Measurements from ENCODE around the gene CSRNP3.

Gene CSRNP3

DNA sequence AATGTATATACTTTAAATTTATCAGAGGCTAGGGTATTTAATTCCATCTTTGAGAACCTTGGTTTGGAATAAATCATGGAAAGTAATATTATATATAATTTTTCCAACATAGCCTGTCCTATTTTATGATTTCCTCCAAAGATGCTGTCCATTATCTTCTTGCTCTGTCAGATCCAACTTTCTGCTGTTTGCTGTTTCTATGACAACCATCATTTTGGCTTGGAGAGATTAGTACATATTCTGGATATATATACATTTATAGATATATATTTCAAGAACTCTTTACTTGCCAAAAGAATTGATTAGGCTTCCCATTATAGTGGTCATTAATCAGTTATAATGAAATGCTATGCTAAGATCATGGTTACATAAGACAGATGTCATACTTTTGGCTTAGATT is 31.3 kb downstream of the CSRNP3 start (continued):
- TF ChIP-seq, protein P1, sequence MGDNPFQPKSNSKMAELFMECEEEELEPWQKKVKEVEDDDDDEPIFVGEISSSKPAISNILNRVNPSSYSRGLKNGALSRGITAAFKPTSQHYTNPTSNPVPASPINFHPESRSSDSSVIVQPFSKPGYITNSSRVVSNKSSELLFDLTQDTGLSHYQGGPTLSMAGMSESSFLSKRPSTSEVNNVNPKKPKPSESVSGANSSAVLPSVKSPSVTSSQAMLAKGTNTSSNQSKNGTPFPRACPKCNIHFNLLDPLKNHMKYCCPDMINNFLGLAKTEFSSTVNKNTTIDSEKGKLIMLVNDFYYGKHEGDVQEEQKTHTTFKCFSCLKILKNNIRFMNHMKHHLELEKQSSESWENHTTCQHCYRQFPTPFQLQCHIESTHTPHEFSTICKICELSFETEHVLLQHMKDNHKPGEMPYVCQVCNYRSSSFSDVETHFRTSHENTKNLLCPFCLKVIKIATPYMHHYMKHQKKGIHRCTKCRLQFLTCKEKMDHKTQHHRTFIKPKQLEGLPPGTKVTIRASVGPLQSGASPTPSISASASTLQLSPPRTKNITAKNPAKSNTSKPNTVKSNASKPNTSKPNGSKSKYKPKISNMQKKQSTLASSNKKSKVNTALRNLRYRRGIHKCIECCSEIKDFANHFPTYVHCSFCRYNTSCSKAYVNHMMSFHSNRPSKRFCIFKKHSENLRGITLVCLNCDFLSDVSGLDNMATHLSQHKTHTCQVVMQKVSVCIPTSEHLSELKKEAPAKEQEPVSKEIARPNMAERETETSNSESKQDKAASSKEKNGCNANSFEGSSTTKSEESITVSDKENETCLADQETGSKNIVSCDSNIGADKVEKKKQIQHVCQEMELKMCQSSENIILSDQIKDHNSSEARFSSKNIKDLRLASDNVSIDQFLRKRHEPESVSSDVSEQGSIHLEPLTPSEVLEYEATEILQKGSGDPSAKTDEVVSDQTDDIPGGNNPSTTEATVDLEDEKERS (tag by site-specific recombination; IDR thresholded peaks at IDR 0.05), result no peak
- no peak for TF ChIP-seq ZNF623 (tag by site-specific recombination; IDR thresholded peaks at IDR 0.05)
- TF ChIP-seq, protein P2, sequence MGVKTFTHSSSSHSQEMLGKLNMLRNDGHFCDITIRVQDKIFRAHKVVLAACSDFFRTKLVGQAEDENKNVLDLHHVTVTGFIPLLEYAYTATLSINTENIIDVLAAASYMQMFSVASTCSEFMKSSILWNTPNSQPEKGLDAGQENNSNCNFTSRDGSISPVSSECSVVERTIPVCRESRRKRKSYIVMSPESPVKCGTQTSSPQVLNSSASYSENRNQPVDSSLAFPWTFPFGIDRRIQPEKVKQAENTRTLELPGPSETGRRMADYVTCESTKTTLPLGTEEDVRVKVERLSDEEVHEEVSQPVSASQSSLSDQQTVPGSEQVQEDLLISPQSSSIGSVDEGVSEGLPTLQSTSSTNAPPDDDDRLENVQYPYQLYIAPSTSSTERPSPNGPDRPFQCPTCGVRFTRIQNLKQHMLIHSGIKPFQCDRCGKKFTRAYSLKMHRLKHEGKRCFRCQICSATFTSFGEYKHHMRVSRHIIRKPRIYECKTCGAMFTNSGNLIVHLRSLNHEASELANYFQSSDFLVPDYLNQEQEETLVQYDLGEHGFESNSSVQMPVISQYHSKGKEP (tag by site-specific recombination; IDR thresholded peaks at IDR 0.05), result no peak

DNA sequence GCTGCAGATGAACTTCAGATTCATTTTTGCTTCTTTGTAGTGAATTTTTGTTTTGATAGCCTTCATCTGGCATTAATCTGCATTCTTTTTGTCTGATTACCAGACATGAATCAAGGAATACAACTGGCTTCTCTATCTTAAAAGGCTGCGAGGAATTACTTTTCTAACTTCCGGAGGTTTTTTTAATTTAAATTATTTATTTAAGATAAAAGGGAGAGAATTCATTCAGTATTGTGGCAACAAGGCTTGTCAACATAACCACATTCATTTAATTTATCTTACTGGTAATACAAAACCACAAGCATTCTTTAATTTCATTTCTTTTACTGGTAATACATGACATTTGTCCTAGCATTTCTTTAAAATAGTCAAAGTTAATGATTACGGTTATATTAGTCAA is 36.0 kb downstream of the CSRNP3 start:
- Histone ChIP-seq H3K4me1 (ENCODE audit: control insufficient read depth, insufficient read depth, low read length) (no peaks in the 10 kb centered on the region), H3K27ac (ENCODE audit: extremely low read depth, low read depth, low read length) (no peak overlapping the region), H3K36me3 (ENCODE audit: control insufficient read depth in 2 of 2, insufficient read depth in 1 of 2, low read length in 2 of 2) (no peaks in the 10 kb centered on the region), H3K9me3 (ENCODE audit: control insufficient read depth, insufficient read depth, low read depth, low read length) (no peaks in the 10 kb centered on the region), H3K4me3 (ENCODE audit: low read depth, low read length) (no peak overlapping the region)
- TF ChIP-seq ZNF677 (tag by site-specific recombination; IDR thresholded peaks at IDR 0.05), result no peak
- TF ChIP-seq OSR2 (tag by site-specific recombination; IDR thresholded peaks at IDR 0.05), result no peak
- TF ChIP-seq GLIS2 (tag by site-specific recombination; IDR thresholded peaks at IDR 0.05), result no peak
- no peak for TF ChIP-seq SALL2 (tag by site-specific recombination; IDR thresholded peaks at IDR 0.05; ENCODE audit: borderline replicate concordance)
- TF ChIP-seq ZNF830 (tag by site-specific recombination; IDR thresholded peaks at IDR 0.05; ENCODE audit: low read depth), result no peak
- TF ChIP-seq ZNF416 (tag by site-specific recombination; IDR thresholded peaks at IDR 0.05), result no peak
- no peak for TF ChIP-seq ZNF174 (tag by site-specific recombination; IDR thresholded peaks at IDR 0.05)
- TF ChIP-seq SP3 (tag by site-specific recombination; IDR thresholded peaks at IDR 0.05), result no peak
- TF ChIP-seq ZNF560 (tag by site-specific recombination; IDR thresholded peaks at IDR 0.05; ENCODE audit: borderline replicate concordance), result no peak
- TF ChIP-seq, protein P3, sequence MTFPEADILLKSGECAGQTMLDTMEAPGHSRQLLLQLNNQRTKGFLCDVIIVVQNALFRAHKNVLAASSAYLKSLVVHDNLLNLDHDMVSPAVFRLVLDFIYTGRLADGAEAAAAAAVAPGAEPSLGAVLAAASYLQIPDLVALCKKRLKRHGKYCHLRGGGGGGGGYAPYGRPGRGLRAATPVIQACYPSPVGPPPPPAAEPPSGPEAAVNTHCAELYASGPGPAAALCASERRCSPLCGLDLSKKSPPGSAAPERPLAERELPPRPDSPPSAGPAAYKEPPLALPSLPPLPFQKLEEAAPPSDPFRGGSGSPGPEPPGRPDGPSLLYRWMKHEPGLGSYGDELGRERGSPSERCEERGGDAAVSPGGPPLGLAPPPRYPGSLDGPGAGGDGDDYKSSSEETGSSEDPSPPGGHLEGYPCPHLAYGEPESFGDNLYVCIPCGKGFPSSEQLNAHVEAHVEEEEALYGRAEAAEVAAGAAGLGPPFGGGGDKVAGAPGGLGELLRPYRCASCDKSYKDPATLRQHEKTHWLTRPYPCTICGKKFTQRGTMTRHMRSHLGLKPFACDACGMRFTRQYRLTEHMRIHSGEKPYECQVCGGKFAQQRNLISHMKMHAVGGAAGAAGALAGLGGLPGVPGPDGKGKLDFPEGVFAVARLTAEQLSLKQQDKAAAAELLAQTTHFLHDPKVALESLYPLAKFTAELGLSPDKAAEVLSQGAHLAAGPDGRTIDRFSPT (tag by site-specific recombination; IDR thresholded peaks at IDR 0.05), result no peak
- TF ChIP-seq MYNN (tag by site-specific recombination; IDR thresholded peaks at IDR 0.05; ENCODE audit: borderline replicate concordance), result no peak
- TF ChIP-seq ZNF211 (tag by site-specific recombination; IDR thresholded peaks at IDR 0.05; ENCODE audit: low read depth), result no peak
- TF ChIP-seq ZBTB21 (tag by site-specific recombination; IDR thresholded peaks at IDR 0.05), result no peak
- no peak for TF ChIP-seq ZNF501 (tag by site-specific recombination; IDR thresholded peaks at IDR 0.05)
- no peak for TF ChIP-seq HOXA7 (CRISPR knock-in tag; IDR thresholded peaks at IDR 0.05; ENCODE audit: borderline replicate concordance)
- TF ChIP-seq, protein P4, sequence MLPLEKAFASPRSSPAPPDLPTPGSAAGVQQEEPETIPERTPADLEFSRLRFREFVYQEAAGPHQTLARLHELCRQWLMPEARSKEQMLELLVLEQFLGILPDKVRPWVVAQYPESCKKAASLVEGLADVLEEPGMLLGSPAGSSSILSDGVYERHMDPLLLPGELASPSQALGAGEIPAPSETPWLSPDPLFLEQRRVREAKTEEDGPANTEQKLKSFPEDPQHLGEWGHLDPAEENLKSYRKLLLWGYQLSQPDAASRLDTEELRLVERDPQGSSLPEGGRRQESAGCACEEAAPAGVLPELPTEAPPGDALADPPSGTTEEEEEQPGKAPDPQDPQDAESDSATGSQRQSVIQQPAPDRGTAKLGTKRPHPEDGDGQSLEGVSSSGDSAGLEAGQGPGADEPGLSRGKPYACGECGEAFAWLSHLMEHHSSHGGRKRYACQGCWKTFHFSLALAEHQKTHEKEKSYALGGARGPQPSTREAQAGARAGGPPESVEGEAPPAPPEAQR (tag by site-specific recombination; IDR thresholded peaks at IDR 0.05), result no peak
- TF ChIP-seq ZNF350 (tag by site-specific recombination; IDR thresholded peaks at IDR 0.05), result no peak
- no peak for TF ChIP-seq ZNF426 (tag by site-specific recombination; IDR thresholded peaks at IDR 0.05)
- TF ChIP-seq SETDB1 (IDR thresholded peaks at IDR 0.05; ENCODE audit: insufficient read length, low read length), result no peak
- POLR2A ChIA-PET, result no interaction called here
- CTCF ChIA-PET, result no interaction called here
